Neural progenitor cell (in vitro differentiated cells): ENCODE results near the gene PRIMA1. TPM values are rescaled to one million over a fixed set of nuclear protein-coding genes. Genes with fewer than 3 reads are reported as not detected.

Experiments
- DNase-seq: peaks from one replicate; pipeline ENCODE4 v3.0.0-alpha.2; 2016; ENCODE audit warnings: low spot score
- H2AFZ ChIP-seq: fragments of 200-600 bp; sonication (generic); replicated peaks from 2 replicates; pipeline ENCODE4 v1.6.1; 2016; ENCODE audit warnings: antibody characterized with exemption
- H3F3A ChIP-seq: fragments of 200-600 bp; sonication (generic); 2 replicates; pipeline ENCODE4 v1.6.1; 2016; ENCODE audit warnings: antibody characterized with exemption, low read depth
- H3K27ac ChIP-seq: fragments of 200-600 bp; sonication (generic); 2 replicates; pipeline ENCODE4 v1.5.1; 2016; ENCODE audit warnings: mild to moderate bottlenecking
- H3K27me3 ChIP-seq: fragments of 200-600 bp; sonication (generic); 2 replicates; pipeline ENCODE4 v1.6.1; 2016; ENCODE audit warnings: mild to moderate bottlenecking, moderate library complexity
- H3K36me3 ChIP-seq: fragments of 200-600 bp; sonication (generic); 2 replicates; pipeline ENCODE4 v1.5.1; 2016
- H3K4me1 ChIP-seq: fragments of 200-600 bp; sonication (generic); 2 replicates; pipeline ENCODE4 v1.6.1; 2016; ENCODE audit warnings: mixed run types
- H3K4me2 ChIP-seq: fragments of 200-600 bp; sonication (generic); 2 replicates; pipeline ENCODE4 v1.6.1; 2016
- H3K4me3 ChIP-seq: fragments of 200-600 bp; sonication (generic); 2 replicates; pipeline ENCODE4 v1.5.1; 2016
- H3K79me2 ChIP-seq: fragments of 200-600 bp; sonication (generic); 2 replicates; pipeline ENCODE4 v1.6.1; 2016; ENCODE audit warnings: low read depth
- H3K9ac ChIP-seq: fragments of 200-600 bp; sonication (generic); 2 replicates; pipeline ENCODE4 v1.6.1; 2016
- H3K9me3 ChIP-seq: fragments of 200-600 bp; sonication (generic); 2 replicates; pipeline ENCODE4 v1.5.1; 2016; ENCODE audit warnings: low read depth
- H4K20me1 ChIP-seq: fragments of 200-600 bp; sonication (generic); 2 replicates; pipeline ENCODE4 v1.6.1; 2016; ENCODE audit warnings: low read depth
- H3K27ac Mint-ChIP-seq: 3 replicates; pipeline ENCODE4 v1.8.0; 2021; ENCODE audit warnings: mixed read lengths
- H3K27me3 Mint-ChIP-seq: 2 replicates; pipeline ENCODE4 v1.8.0; 2022; ENCODE audit warnings: low read depth, mild to moderate bottlenecking, inconsistent platforms, moderate library complexity, mixed read lengths; ENCODE audit not compliant: insufficient read depth
- H3K36me3 Mint-ChIP-seq: 3 replicates; pipeline ENCODE4 v1.8.0; 2021; ENCODE audit warnings: mixed read lengths
- H3K4me1 Mint-ChIP-seq: 3 replicates; pipeline ENCODE4 v1.8.0; 2021; ENCODE audit warnings: mixed read lengths
- H3K4me3 Mint-ChIP-seq: 3 replicates; pipeline ENCODE4 v1.8.0; 2021; ENCODE audit warnings: mild to moderate bottlenecking, moderate library complexity, mixed read lengths
- H3K9me3 Mint-ChIP-seq: 3 replicates; pipeline ENCODE4 v1.8.0; 2020; ENCODE audit warnings: mixed read lengths
- EZH2 ChIP-seq: fragments of 200-600 bp; sonication (generic); IDR thresholded peaks from 2 replicates; pipeline ENCODE4 v1.6.1; 2017; ENCODE audit warnings: antibody characterized with exemption, mild to moderate bottlenecking, moderate library complexity
- EZH2phosphoT487 ChIP-seq: fragments of 200-600 bp; sonication (generic); IDR thresholded peaks from 2 replicates; pipeline ENCODE4 v1.6.1; 2017; ENCODE audit warnings: antibody characterized with exemption
- total RNA-seq: library from RNA; depleted of rRNA; stranded (reverse); fragments of >200 nt; gene quantifications from 2 replicates; pipeline ENCODE4 v1.2.3, GENCODE V29; 2015; ENCODE audit warnings: low replicate concordance
- TF ChIP-seq, protein P1 (sequence below): fragments of 200-600 bp; sonication (generic); IDR thresholded peaks from 2 replicates; pipeline ENCODE4 v1.5.1; 2017; ENCODE audit warnings: antibody characterized with exemption, mild to moderate bottlenecking

The PRIMA1 gene
- total RNA-seq, 1 donor from 2014 or later, result 2.8 TPM

- H3K36me3 ChIP-seq, result no peaks in the 10 kb centered on the region
- H3K27me3 Mint-ChIP-seq, result peaks cover 6% of the 10 kb centered on the region
- no peaks in the 10 kb centered on the region for H4K20me1 ChIP-seq
- peaks cover 44% of the 10 kb centered on the region for H3K4me1 ChIP-seq
- no peaks in the 10 kb centered on the region for H3K27me3 ChIP-seq
- H3F3A ChIP-seq, result peaks cover 14% of the 10 kb centered on the region
- TF ChIP-seq EZH2, result no peak
- no peak for TF ChIP-seq EZH2phosphoT487
- TF ChIP-seq, protein P1, sequence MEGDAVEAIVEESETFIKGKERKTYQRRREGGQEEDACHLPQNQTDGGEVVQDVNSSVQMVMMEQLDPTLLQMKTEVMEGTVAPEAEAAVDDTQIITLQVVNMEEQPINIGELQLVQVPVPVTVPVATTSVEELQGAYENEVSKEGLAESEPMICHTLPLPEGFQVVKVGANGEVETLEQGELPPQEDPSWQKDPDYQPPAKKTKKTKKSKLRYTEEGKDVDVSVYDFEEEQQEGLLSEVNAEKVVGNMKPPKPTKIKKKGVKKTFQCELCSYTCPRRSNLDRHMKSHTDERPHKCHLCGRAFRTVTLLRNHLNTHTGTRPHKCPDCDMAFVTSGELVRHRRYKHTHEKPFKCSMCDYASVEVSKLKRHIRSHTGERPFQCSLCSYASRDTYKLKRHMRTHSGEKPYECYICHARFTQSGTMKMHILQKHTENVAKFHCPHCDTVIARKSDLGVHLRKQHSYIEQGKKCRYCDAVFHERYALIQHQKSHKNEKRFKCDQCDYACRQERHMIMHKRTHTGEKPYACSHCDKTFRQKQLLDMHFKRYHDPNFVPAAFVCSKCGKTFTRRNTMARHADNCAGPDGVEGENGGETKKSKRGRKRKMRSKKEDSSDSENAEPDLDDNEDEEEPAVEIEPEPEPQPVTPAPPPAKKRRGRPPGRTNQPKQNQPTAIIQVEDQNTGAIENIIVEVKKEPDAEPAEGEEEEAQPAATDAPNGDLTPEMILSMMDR, result no peak
- H3K4me3 ChIP-seq, result no peak overlapping the region
- no peak for DNase-seq
- no peaks in the 10 kb centered on the region for H3K9me3 ChIP-seq
- no peak overlapping the region for H3K27ac Mint-ChIP-seq
- no peak overlapping the region for H3K4me3 Mint-ChIP-seq
- peaks cover 45% of the 10 kb centered on the region for H3K4me1 Mint-ChIP-seq
- no peak overlapping the region for H3K4me2 ChIP-seq
- no peaks in the 10 kb centered on the region for H3K9me3 Mint-ChIP-seq
- H3K79me2 ChIP-seq, result no peaks in the 10 kb centered on the region
- no peak overlapping the region for H3K9ac ChIP-seq
- H3K36me3 Mint-ChIP-seq, result no peaks in the 10 kb centered on the region
- H3K27ac ChIP-seq, result no peak overlapping the region
- H2AFZ ChIP-seq, result no peak overlapping the region
These were observed 43.4 kb downstream of the PRIMA1 start for GRCh38 chr14:93744876-93745275.

DNA sequence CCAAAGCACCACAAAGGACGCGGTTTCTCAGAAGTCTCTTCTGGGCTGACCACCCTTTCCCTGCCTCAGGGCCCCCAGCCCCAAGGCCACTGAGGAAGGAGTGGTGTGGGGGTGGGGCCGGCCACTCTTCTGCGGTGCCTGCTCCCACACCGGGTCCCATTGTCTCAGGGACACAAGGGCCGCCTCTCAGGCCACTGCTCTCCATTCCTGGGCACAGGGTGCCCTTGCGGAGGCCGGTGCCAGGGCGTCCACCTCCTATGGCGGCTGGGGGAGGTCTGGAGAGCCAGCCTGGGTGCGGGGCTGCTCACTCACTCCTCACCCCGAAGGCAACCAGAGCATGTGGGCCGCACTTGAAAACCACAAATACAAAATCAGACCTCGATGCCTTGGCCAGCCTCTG is 44.1 kb downstream of the PRIMA1 start:
- H2AFZ ChIP-seq, result no peak overlapping the region
- H3K36me3 Mint-ChIP-seq, result no peaks in the 10 kb centered on the region
- H4K20me1 ChIP-seq, result no peaks in the 10 kb centered on the region
- H3K4me1 Mint-ChIP-seq, result peaks cover 41% of the 10 kb centered on the region
- H3K36me3 ChIP-seq, result no peaks in the 10 kb centered on the region
- H3K27me3 Mint-ChIP-seq, result peaks cover 6% of the 10 kb centered on the region
- H3F3A ChIP-seq, result peaks cover 7% of the 10 kb centered on the region
- H3K4me3 ChIP-seq, result no peak overlapping the region
- no peaks in the 10 kb centered on the region for H3K9me3 Mint-ChIP-seq
- no peak overlapping the region for H3K27ac ChIP-seq
- H3K79me2 ChIP-seq, result no peaks in the 10 kb centered on the region
- DNase-seq, result no peak
- H3K27me3 ChIP-seq, result no peaks in the 10 kb centered on the region
- no peak overlapping the region for H3K4me2 ChIP-seq
- no peaks in the 10 kb centered on the region for H3K9me3 ChIP-seq
- peaks cover 39% of the 10 kb centered on the region for H3K4me1 ChIP-seq
- H3K27ac Mint-ChIP-seq, result no peak overlapping the region
- H3K9ac ChIP-seq, result no peak overlapping the region
- no peak for TF ChIP-seq EZH2phosphoT487
- TF ChIP-seq, protein P1, result no peak
- no peak for TF ChIP-seq EZH2
- H3K4me3 Mint-ChIP-seq, result no peak overlapping the region

DNA sequence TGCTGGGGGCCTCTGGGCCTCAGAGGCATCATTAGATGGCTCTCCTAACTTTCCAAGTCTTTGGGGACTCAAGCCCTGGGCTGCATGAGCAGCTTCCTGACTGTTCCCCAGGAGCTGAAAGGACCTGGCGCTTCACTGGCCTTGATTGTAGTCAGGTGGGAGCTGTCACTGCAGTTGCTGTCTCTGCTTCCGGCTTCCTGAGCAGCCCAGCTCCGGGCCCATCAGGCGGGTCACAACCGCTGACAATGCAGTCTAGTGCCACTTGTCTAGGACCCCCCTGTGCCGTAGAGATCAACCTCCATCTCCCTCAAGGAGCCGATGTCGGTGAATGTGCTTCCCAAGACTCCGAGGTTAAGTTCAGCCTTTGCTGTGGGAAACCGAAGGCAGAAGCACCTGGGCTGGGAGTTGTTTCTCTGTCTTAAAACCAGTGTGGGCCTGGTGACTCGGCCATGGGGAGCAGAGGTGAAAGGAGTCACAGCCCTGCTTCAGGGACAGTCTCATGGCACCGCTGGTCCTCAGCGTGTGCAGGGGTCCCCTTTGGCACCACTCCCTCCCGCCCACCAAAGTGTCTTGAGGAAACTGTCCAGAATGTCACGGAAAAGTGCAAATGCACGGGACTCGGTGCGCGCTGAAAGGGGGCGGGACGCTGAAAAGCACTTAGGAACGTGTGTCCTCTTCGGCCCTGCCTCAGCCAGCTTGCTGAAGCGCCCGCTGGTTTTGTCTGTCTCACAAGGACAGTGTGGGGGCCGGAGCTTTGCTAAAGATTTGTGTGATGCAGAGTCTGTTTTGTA is 44.8 kb downstream of the PRIMA1 start:
- H3K4me3 Mint-ChIP-seq, result no peak overlapping the region
- Histone ChIP-seq H3F3A (no peaks in the 10 kb centered on the region), H3K27me3 (no peaks in the 10 kb centered on the region), H3K27ac (no peak overlapping the region), H3K4me3 (no peak overlapping the region), H3K4me1 (peaks cover 32% of the 10 kb centered on the region), H3K79me2 (no peaks in the 10 kb centered on the region), H4K20me1 (no peaks in the 10 kb centered on the region), H3K4me2 (no peak overlapping the region), H3K36me3 (no peaks in the 10 kb centered on the region), H2AFZ (no peak overlapping the region), H3K9ac (no peak overlapping the region), H3K9me3 (no peaks in the 10 kb centered on the region)
- DNase-seq, result no peak
- no peaks in the 10 kb centered on the region for H3K36me3 Mint-ChIP-seq
- H3K4me1 Mint-ChIP-seq, result peaks cover 34% of the 10 kb centered on the region
- H3K9me3 Mint-ChIP-seq, result no peaks in the 10 kb centered on the region
- peaks cover 6% of the 10 kb centered on the region for H3K27me3 Mint-ChIP-seq
- H3K27ac Mint-ChIP-seq, result no peak overlapping the region
- TF ChIP-seq, protein P1, result no peak
- TF ChIP-seq EZH2phosphoT487 (no peak), EZH2 (no peak)
